GM23338 (cell line): ENCODE data around the gene DCST1. TPM values are rescaled to one million over a fixed set of nuclear protein-coding genes. Genes with fewer than 3 reads are reported as not detected.

Experiments used
- ATAC-seq: fragments of 200-7000 bp; cut with Tn5 transposase; 3 replicates; pipeline ENCODE4 v1.9.1; 2020
- DNase-seq: peaks from one replicate; pipeline ENCODE4 v3.0.0-alpha.2; 2015; ENCODE audit warnings: low spot score
- H2AFZ ChIP-seq: fragments of 200-600 bp; sonication (generic); 2 replicates; pipeline ENCODE4 v1.8.0; 2016; ENCODE audit warnings: antibody characterized with exemption, mild to moderate bottlenecking, moderate library complexity
- H3F3A ChIP-seq: fragments of 200-600 bp; sonication (generic); replicated peaks from 2 replicates; pipeline ENCODE4 v1.8.0; 2017; ENCODE audit warnings: antibody characterized with exemption, mixed run types, low read depth
- H3K27ac ChIP-seq: fragments of 200-600 bp; sonication (generic); 2 replicates; pipeline ENCODE4 v1.6.1; 2016; ENCODE audit warnings: low read depth
- H3K27me3 ChIP-seq: fragments of 200-600 bp; sonication (generic); 2 replicates; pipeline ENCODE4 v1.8.0; 2016; ENCODE audit warnings: mild to moderate bottlenecking, mixed run types, moderate library complexity; ENCODE audit not compliant: insufficient read depth
- H3K36me3 ChIP-seq: fragments of 200-600 bp; sonication (generic); 2 replicates; pipeline ENCODE4 v1.8.0; 2016; ENCODE audit warnings: mild to moderate bottlenecking; ENCODE audit not compliant: insufficient read depth
- H3K4me1 ChIP-seq: fragments of 200-600 bp; sonication (generic); 2 replicates; pipeline ENCODE4 v1.8.0; 2016; ENCODE audit warnings: mild to moderate bottlenecking, moderate library complexity; ENCODE audit not compliant: insufficient read depth
- H3K4me2 ChIP-seq: fragments of 200-600 bp; sonication (generic); 2 replicates; pipeline ENCODE4 v1.7.1; 2017; ENCODE audit warnings: mixed run types
- H3K4me3 ChIP-seq: fragments of 200-600 bp; sonication (generic); 2 replicates; pipeline ENCODE4 v1.6.1; 2016; ENCODE audit warnings: mixed run types
- H3K79me2 ChIP-seq: fragments of 200-600 bp; sonication (generic); replicated peaks from 2 replicates; pipeline ENCODE4 v1.8.0; 2017; ENCODE audit warnings: mild to moderate bottlenecking; ENCODE audit not compliant: insufficient read depth
- H3K9me2 ChIP-seq: fragments of 200-600 bp; sonication (generic); 2 replicates; pipeline ENCODE4 v1.8.0; 2017; ENCODE audit not compliant: insufficient read depth
- H4K20me1 ChIP-seq: fragments of 200-600 bp; sonication (generic); replicated peaks from 2 replicates; pipeline ENCODE4 v1.8.0; 2017; ENCODE audit warnings: mild to moderate bottlenecking; ENCODE audit not compliant: insufficient read depth
- H3K27ac Mint-ChIP-seq: 2 replicates; pipeline ENCODE4 v1.8.0; 2020; ENCODE audit warnings: inconsistent platforms, mild to moderate bottlenecking, moderate library complexity, mixed read lengths
- H3K27me3 Mint-ChIP-seq: 3 replicates; pipeline ENCODE4 v1.8.0; 2022; ENCODE audit warnings: low read depth, mild to moderate bottlenecking, moderate library complexity, mixed read lengths, inconsistent platforms; ENCODE audit not compliant: insufficient read depth, poor library complexity
- H3K36me3 Mint-ChIP-seq: 3 replicates; pipeline ENCODE4 v1.8.0; 2021; ENCODE audit warnings: low read depth, mild to moderate bottlenecking, inconsistent platforms, moderate library complexity, mixed read lengths
- H3K4me1 Mint-ChIP-seq: 3 replicates; pipeline ENCODE4 v1.8.0; 2020; ENCODE audit warnings: mild to moderate bottlenecking, inconsistent platforms, mixed read lengths
- H3K4me3 Mint-ChIP-seq: 3 replicates; pipeline ENCODE4 v1.8.0; 2021; ENCODE audit warnings: moderate library complexity, mild to moderate bottlenecking, inconsistent platforms, mixed read lengths
- H3K9me3 Mint-ChIP-seq: 3 replicates; pipeline ENCODE4 v1.8.0; 2020; ENCODE audit warnings: moderate library complexity, mild to moderate bottlenecking, inconsistent platforms, mixed read lengths
- CTCF ChIP-seq, 2 experiments: fragments of 200-600 bp in 1 of 2; sonication (generic) in 1 of 2; conservative IDR thresholded peaks; 2 replicates each; pipeline versions ENCODE4 v1.5.1 to v1.6.1; 2016 to 2017; ENCODE audit warnings: antibody characterized with exemption in 2 of 2, low read depth in 2 of 2, mild to moderate bottlenecking in 2 of 2, moderate library complexity in 1 of 2
- EZH2 ChIP-seq: fragments of 200-600 bp; sonication (generic); IDR thresholded peaks from one replicate; pipeline ENCODE4 v1.8.0; 2017; ENCODE audit warnings: antibody characterized with exemption, mild to moderate bottlenecking, low read depth; ENCODE audit not compliant: unreplicated experiment
- EZH2phosphoT487 ChIP-seq: fragments of 200-600 bp; sonication (generic); IDR thresholded peaks from one replicate; pipeline ENCODE4 v1.8.1; 2018; ENCODE audit warnings: antibody characterized with exemption; ENCODE audit not compliant: unreplicated experiment
- JUNB ChIP-seq: IDR thresholded peaks from one replicate; pipeline ENCODE4 v1.6.1; 2016; ENCODE audit warnings: antibody characterized with exemption; ENCODE audit not compliant: unreplicated experiment
- NANOG ChIP-seq: IDR thresholded peaks from 2 replicates; pipeline ENCODE4 v1.6.1; 2016; ENCODE audit warnings: antibody characterized with exemption, borderline replicate concordance
- STAT1 ChIP-seq: IDR thresholded peaks from one replicate; pipeline ENCODE4 v1.6.1; 2016; ENCODE audit warnings: antibody characterized with exemption; ENCODE audit not compliant: unreplicated experiment
- ZNF114 ChIP-seq: fragments of 250-450 bp; sonication (Bioruptor Pico); IDR thresholded peaks from 2 replicates; pipeline ENCODE4 v1.5.0; 2020; ENCODE audit warnings: mild to moderate bottlenecking, moderate library complexity
- ZNF331 ChIP-seq: fragments of 250-450 bp; sonication (Bioruptor Pico); IDR thresholded peaks from 2 replicates; pipeline ENCODE4 v1.5.0; 2020; ENCODE audit warnings: low read depth, mild to moderate bottlenecking, moderate library complexity
- ZNF462 ChIP-seq: fragments of 250-450 bp; sonication (Bioruptor Pico); IDR thresholded peaks from 2 replicates; pipeline ENCODE4 v1.5.0; 2020; ENCODE audit warnings: mild to moderate bottlenecking, moderate library complexity
- polyA plus RNA-seq: library from polyadenylated mRNA; unstranded; fragments of >200 nt; fragmentation: Nextera tagmentation; extraction: Ambion mirVana; gene quantifications from 2 replicates; pipeline ENCODE4 v1.2.1, GENCODE V29; 2016
- total RNA-seq: library from RNA; depleted of rRNA; stranded (reverse); fragments of >200 nt; shearing (Covaris generic); gene quantifications from 2 replicates; pipeline ENCODE4 v1.2.3, GENCODE V29; 2014
- TF ChIP-seq, protein P1 (sequence below): IDR thresholded peaks from one replicate; pipeline ENCODE4 v1.6.1; 2018; ENCODE audit warnings: antibody characterized with exemption; ENCODE audit not compliant: unreplicated experiment
- TF ChIP-seq, protein P2 (sequence below): IDR thresholded peaks from 2 replicates; pipeline ENCODE4 v1.6.1; 2016; ENCODE audit warnings: antibody characterized with exemption

DCST1 gene
- total and polyA plus RNA-seq, 2 experiments from 2014 or later: not detected

GRCh38 chr1:155015527-155016230 lies 17.9 kb upstream of the DCST1 start:
- Mint-ChIP-seq H3K27me3 (peaks cover 22% of the 10 kb centered on the region), H3K4me3 (no peak overlapping the region), H3K9me3 (no peaks in the 10 kb centered on the region), H3K4me1 (peaks cover 56% of the 10 kb centered on the region), H3K36me3 (peaks cover 34% of the 10 kb centered on the region), H3K27ac (peak overlapping the region; percentile 82)
- peaks cover 6% of the 10 kb centered on the region; the same call in 1 of the 2 replicates for H4K20me1 ChIP-seq
- no peak overlapping the region for H3K4me2 ChIP-seq
- no peak for TF ChIP-seq EZH2phosphoT487
- no peak for TF ChIP-seq NANOG
- no peak for TF ChIP-seq EZH2
- no peak for TF ChIP-seq ZNF462
- TF ChIP-seq JUNB: no peak
- TF ChIP-seq CTCF (conservative IDR thresholded peaks at IDR 0.05; ENCODE audit: low read depth in 2 of 2): no peak
- TF ChIP-seq ZNF114 (CRISPR knock-in tag): no peak
- no peak for TF ChIP-seq ZNF331 (CRISPR knock-in tag)
- no peak for TF ChIP-seq STAT1
- TF ChIP-seq, protein P1, sequence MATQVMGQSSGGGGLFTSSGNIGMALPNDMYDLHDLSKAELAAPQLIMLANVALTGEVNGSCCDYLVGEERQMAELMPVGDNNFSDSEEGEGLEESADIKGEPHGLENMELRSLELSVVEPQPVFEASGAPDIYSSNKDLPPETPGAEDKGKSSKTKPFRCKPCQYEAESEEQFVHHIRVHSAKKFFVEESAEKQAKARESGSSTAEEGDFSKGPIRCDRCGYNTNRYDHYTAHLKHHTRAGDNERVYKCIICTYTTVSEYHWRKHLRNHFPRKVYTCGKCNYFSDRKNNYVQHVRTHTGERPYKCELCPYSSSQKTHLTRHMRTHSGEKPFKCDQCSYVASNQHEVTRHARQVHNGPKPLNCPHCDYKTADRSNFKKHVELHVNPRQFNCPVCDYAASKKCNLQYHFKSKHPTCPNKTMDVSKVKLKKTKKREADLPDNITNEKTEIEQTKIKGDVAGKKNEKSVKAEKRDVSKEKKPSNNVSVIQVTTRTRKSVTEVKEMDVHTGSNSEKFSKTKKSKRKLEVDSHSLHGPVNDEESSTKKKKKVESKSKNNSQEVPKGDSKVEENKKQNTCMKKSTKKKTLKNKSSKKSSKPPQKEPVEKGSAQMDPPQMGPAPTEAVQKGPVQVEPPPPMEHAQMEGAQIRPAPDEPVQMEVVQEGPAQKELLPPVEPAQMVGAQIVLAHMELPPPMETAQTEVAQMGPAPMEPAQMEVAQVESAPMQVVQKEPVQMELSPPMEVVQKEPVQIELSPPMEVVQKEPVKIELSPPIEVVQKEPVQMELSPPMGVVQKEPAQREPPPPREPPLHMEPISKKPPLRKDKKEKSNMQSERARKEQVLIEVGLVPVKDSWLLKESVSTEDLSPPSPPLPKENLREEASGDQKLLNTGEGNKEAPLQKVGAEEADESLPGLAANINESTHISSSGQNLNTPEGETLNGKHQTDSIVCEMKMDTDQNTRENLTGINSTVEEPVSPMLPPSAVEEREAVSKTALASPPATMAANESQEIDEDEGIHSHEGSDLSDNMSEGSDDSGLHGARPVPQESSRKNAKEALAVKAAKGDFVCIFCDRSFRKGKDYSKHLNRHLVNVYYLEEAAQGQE: no peak
- TF ChIP-seq, protein P2, sequence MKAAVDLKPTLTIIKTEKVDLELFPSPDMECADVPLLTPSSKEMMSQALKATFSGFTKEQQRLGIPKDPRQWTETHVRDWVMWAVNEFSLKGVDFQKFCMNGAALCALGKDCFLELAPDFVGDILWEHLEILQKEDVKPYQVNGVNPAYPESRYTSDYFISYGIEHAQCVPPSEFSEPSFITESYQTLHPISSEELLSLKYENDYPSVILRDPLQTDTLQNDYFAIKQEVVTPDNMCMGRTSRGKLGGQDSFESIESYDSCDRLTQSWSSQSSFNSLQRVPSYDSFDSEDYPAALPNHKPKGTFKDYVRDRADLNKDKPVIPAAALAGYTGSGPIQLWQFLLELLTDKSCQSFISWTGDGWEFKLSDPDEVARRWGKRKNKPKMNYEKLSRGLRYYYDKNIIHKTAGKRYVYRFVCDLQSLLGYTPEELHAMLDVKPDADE: no peak
- no peaks in the 10 kb centered on the region for H3K36me3 ChIP-seq
- 0 out of 2 replicates have a peak, but pooled peaks cover 3% of the 10 kb centered on the region for H3F3A ChIP-seq
- peaks cover 33% of the 10 kb centered on the region for H3K4me1 ChIP-seq
- DNase-seq (no peak), ATAC-seq (no peak)
- no peak overlapping the region for H3K4me3 ChIP-seq
- H3K9me2 ChIP-seq: no peaks in the 10 kb centered on the region
- H3K27ac ChIP-seq: no peak overlapping the region
- no peaks in the 10 kb centered on the region for H3K27me3 ChIP-seq
- peaks cover 5% of the 10 kb centered on the region for H3K79me2 ChIP-seq
- H2AFZ ChIP-seq: no peak overlapping the region
